ENCODE data around the gene TAGLN. TPM values are rescaled to one million over a fixed set of nuclear protein-coding genes. Genes with fewer than 3 reads are reported as not detected.

The TAGLN gene
- total RNA-seq, 1 experiment from 2014 or later: 71.5 TPM

GRCh38 chr11:117183724-117184349 lies 15.3 kb upstream of the TAGLN start:
- Mint-ChIP-seq H3K9me3 (no peaks in the 10 kb centered on the region), H3K4me3 (no peak overlapping the region), H3K4me1 (peaks cover 17% of the 10 kb centered on the region), H3K36me3 (peaks cover 7% of the 10 kb centered on the region; the same call in 1 of the 2 replicates), H3K27ac (no peak overlapping the region), H3K27me3 (ENCODE audit: low read depth) (peaks cover 6% of the 10 kb centered on the region)
- TF ChIP-seq ZBTB21 (CRISPR knock-in tag; IDR thresholded peaks at IDR 0.05; ENCODE audit: borderline replicate concordance) (no peak), HMGXB4 (CRISPR knock-in tag; IDR thresholded peaks at IDR 0.05) (no peak), FOXK1 (CRISPR knock-in tag; IDR thresholded peaks at IDR 0.05) (no peak), SMAD4 (CRISPR knock-in tag; IDR thresholded peaks at IDR 0.05) (no peak), TEAD1 (CRISPR knock-in tag; IDR thresholded peaks at IDR 0.05) (no peak), JAZF1 (CRISPR knock-in tag; IDR thresholded peaks at IDR 0.05) (no peak), ZNF138 (CRISPR knock-in tag; conservative IDR thresholded peaks at IDR 0.05) (no peak), EMX1 (CRISPR knock-in tag; IDR thresholded peaks at IDR 0.05) (no peak), NR1H2 (CRISPR knock-in tag; IDR thresholded peaks at IDR 0.05) (no peak), ETV6 (CRISPR knock-in tag; IDR thresholded peaks at IDR 0.05) (no peak), AFF4 (CRISPR knock-in tag; IDR thresholded peaks at IDR 0.05; ENCODE audit: borderline replicate concordance) (no peak), ATF1 (CRISPR knock-in tag; IDR thresholded peaks at IDR 0.05) (no peak), NFE2L1 (CRISPR knock-in tag; IDR thresholded peaks at IDR 0.05) (no peak), FOXP1 (CRISPR knock-in tag; IDR thresholded peaks at IDR 0.05; ENCODE audit: borderline replicate concordance) (no peak), ATF2 (CRISPR knock-in tag; IDR thresholded peaks at IDR 0.05; ENCODE audit: borderline replicate concordance, low read depth) (no peak), ESRRA (CRISPR knock-in tag; IDR thresholded peaks at IDR 0.05; ENCODE audit: borderline replicate concordance) (no peak)
- TF ChIP-seq, protein P1, sequence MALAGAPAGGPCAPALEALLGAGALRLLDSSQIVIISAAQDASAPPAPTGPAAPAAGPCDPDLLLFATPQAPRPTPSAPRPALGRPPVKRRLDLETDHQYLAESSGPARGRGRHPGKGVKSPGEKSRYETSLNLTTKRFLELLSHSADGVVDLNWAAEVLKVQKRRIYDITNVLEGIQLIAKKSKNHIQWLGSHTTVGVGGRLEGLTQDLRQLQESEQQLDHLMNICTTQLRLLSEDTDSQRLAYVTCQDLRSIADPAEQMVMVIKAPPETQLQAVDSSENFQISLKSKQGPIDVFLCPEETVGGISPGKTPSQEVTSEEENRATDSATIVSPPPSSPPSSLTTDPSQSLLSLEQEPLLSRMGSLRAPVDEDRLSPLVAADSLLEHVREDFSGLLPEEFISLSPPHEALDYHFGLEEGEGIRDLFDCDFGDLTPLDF (CRISPR knock-in tag; IDR thresholded peaks at IDR 0.05): no peak
- TF ChIP-seq, protein P2, sequence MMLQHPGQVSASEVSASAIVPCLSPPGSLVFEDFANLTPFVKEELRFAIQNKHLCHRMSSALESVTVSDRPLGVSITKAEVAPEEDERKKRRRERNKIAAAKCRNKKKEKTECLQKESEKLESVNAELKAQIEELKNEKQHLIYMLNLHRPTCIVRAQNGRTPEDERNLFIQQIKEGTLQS (CRISPR knock-in tag; conservative IDR thresholded peaks at IDR 0.05): no peak
- TF ChIP-seq, protein P3, sequence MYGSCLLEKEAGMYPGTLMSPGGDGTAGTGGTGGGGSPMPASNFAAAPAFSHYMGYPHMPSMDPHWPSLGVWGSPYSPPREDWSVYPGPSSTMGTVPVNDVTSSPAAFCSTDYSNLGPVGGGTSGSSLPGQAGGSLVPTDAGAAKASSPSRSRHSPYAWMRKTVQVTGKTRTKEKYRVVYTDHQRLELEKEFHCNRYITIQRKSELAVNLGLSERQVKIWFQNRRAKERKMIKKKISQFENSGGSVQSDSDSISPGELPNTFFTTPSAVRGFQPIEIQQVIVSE (CRISPR knock-in tag; IDR thresholded peaks at IDR 0.05; ENCODE audit: borderline replicate concordance): no peak
- DNase-seq (ENCODE audit: low spot score) (no peak), ATAC-seq (no peak)
- ChIA-PET CTCF (interaction anchor here (0.7 kb wide), 1 partner anchor 17 kb away, joined by 3 read pairs; no protein-coding TSS in a partner anchor), POLR2A (interaction anchor here (0.7 kb wide), 1 partner anchor 325 kb away, joined by 5 read pairs; no protein-coding TSS in a partner anchor)

All from WTC11 (cell line).